Fibroblast of the conjunctiva (primary cell): ENCODE measurements around the gene ARSG.
"Not testable (repeated sequence)": the region's sequence is repeated elsewhere in the genome, so short reads cannot be mapped to it uniquely, and the experiment has no call there.

Experiments
- DNase-seq: peaks from one replicate; pipeline ENCODE4 v3.0.0-alpha.2; 2010; ENCODE audit warnings: low read depth

The ARSG gene

GRCh38 chr17:68397108-68397536 is 105.8 kb downstream of the ARSG start:
- DNase-seq, result no peak

- DNase-seq, result peak; percentile 74
Observed at GRCh38 chr17:68398691-68399637, 107.7 kb downstream of the ARSG start.

DNA sequence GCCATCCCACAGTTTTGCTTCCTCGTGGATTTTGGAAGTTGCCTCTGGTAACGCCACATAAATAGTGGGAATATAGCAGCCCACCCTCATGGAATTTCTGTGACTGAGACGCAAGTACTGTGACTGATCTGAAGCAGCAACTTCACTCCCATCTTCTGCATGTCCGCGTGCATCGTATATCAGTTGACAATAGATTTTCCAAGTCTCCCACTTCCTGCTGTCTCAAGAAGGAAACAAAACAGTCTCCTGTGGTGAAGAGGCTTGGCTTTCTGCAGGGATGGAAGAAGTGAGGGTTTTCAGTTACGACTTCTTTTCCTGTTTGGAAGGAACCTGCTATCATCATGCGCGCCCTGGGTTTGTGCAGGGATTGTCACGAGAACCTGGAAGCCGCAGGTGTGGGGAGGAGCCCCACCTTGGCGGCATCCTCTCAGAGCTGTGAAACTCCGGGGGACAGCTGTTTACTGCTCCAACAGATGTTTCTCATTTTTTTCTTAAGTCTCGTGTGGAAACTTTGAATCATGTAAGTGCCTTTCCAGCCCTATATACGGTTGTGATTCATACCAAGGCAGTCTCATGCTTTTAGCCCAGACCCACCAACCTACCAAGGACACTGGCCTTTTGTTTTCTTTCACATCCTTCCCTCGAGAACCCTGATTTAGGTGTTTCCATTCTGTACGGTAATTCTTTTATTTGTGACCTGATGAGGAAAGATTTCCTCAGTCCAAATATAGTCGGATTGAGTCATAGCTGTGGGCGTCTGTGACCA is 108.5 kb downstream of the ARSG start:
- DNase-seq, result peak; percentile 81

DNA sequence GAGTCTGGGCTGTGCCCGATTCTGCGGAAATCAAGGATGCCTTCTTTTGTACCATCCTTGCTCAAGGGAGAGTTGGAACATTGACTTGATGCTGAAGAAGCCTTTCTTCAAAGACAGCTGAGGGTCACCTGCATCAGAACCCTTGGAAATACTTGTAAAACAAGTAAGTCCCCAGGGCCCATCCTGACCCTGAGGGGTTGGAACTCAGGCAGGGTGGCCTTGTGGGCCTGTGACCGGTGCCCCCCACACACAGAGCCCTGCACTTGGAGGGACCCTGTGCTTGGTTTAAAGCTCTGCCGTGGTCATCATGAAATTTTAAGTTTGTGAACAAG is 109.1 kb downstream of the ARSG start:
- DNase-seq, result no peak

DNA sequence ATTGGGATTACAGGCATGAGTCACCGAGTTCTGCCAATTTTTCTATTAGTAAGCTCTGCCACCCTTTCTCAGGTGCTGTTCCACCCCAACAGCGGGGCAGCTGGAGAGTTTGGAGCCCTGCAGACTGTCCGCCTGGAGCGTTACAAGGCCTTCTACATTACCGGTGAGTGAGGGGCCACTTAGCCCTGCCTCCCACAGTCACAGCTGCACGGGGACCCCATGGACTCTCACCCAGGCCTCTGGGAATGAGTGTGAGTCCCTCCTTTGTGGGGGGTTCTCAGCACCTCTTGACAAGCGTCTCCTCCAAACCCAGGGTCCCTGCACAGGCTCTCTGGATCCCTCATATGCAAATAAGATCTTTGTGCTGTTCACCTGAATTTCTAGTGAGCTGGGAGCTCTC is 110.0 kb downstream of the ARSG start:
- DNase-seq, result no peak

GRCh38 chr17:68403122-68403521 is 111.8 kb downstream of the ARSG start:
- no peak for DNase-seq

GRCh38 chr17:68403837-68404236 is 112.5 kb downstream of the ARSG start:
- DNase-seq, result not testable (repeated sequence)

DNA sequence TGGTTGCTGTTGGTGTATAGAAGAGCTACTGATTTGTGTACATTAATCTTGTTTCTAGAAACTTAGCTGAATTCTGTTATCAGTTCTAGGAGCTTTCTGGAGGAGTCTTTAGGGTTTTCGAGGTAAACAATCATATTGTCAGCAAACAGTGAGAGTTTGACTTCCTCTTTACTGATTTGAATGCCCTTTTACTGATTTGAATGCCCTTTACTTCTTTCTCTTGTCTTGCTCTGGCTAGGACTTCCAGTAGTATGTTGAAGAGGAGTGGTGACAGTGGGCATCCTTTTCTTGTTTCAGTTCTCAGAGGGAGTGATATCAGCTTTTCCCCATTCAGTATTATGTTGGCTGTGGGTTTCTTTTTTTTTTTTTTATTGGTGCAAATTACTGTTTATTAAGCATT is 116.4 kb downstream of the ARSG start:
- DNase-seq, result not testable (repeated sequence)

DNA sequence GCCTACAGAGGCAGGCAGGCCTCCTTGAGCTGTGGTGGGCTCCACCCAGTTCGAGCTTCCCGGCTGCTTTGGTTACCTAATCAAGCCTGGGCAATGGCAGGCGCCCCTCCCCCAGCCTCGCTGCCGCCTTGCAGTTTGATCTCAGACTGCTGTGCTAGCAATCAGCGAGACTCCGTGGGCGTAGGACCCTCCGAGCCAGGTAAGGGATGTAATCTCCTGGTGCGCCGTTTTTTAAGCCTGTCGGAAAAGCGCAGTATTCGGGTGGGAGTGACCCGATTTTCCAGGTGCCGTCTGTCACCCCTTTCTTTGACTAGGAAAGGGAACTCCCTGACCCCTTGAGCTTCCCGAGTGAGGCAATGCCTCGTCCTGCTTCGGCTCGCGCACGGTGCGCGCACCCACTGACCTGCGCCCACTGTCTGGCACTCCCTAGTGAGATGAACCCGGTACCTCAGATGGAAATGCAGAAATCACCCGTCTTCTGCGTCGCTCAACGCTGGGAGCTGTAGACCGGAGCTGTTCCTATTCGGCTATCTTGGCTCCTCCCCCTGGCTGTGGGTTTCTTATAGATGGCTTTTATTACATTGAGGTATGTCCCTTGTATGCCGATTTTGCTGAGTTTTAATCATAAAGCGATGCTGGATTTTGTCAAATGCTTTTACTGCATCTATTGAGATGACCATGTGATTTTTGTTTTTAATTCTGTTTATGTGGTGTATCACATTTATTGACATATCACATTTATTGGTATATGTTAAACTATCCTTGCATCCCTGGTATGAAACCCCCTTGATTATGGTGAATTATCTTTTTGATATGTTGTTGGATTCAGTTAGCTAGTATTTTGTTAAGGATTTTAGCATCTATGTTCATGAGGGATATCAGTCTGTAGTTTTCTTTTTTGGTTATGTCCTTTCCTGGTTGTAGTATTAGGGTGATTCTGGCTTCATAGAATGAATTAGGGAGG is 122.6 kb downstream of the ARSG start:
- DNase-seq, result not testable (repeated sequence)

DNA sequence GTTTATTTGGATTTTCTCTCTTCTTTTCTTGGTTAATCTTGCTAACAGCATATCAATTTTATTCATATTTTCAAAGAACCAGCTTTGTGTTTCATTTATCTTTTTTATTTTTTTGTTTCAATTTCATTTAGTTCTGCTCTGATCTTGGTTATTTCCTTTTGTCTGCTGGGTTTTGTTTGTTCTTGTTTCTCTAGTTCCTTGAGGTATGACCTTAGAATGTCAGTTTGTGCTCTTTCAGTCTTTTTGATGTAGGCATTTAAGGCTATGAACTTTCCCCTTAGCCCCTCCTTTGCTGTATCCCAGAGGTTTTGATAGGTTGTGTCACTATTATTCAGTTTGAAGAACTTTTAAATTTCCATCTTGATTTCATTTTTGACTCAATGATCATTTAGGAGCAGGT is 123.6 kb downstream of the ARSG start:
- DNase-seq, result not testable (repeated sequence)

GRCh38 chr17:68417317-68417716 is 126.0 kb downstream of the ARSG start:
- no peak for DNase-seq

DNA sequence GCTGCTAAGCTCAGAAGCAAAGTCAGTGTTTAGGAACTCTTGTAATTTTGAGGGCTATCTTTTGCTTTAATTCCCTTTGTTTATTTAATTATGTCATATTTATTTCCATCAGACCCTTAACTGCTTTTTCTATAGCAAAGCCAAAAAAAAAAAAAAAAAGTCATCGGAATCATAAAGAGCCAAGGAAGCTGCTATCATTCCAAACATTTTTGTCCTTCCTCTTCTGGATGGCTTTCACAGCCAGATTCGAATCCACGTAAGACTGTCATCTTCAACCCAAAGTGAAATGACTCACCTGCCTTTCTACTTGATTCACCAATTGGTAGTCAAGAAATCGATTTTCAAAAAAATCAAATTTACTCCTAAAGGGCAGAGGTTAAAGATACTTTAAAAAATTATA is 127.6 kb downstream of the ARSG start:
- DNase-seq, result no peak

- DNase-seq, result no peak
Observed at GRCh38 chr17:68420065-68420464, 128.8 kb downstream of the ARSG start.

- DNase-seq, result no peak
Observed at GRCh38 chr17:68421486-68421885, 130.2 kb downstream of the ARSG start.

- DNase-seq, result no peak
Observed at GRCh38 chr17:68422821-68423220, 131.5 kb downstream of the ARSG start.

DNA sequence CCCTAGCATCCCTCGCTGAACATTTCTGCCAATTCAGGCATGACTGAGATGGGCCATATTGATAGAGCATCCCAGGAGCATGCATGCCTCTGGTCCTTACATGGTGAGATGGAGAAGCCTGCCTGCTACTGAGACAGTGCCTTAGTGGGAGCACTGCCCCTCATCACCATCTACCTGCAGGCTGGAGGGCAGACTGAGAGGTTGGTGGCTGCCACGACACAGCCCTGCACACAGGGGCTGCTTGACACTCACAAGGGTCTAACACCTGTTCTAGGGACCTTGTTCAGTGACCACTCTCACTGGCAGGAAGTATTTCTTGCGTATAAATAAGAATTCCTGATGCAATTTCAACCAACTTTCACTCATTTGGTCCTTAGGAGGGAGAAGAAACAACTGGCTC is 132.0 kb downstream of the ARSG start:
- no peak for DNase-seq

GRCh38 chr17:68424203-68424602 is 132.9 kb downstream of the ARSG start:
- no peak for DNase-seq

DNA sequence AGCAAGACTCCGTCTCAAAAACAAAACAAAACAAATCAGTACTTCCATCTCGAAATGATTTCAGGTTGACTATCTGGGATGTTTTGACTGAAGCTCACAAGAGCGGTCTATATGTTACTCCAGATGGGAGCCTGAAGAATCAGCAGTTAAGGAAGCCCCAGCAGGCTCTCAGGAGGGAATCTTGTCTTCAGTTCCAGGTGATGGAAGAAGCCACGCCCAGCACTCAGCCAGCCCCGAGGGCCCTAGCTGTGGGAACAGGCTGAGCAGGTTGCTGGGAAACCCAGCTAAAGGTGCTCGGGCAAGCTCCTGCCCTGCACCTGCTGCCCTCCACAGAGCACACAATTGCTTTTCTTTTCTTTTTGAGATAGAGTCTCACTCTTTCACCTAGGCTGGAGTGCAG is 133.6 kb downstream of the ARSG start:
- DNase-seq, result no peak

DNA sequence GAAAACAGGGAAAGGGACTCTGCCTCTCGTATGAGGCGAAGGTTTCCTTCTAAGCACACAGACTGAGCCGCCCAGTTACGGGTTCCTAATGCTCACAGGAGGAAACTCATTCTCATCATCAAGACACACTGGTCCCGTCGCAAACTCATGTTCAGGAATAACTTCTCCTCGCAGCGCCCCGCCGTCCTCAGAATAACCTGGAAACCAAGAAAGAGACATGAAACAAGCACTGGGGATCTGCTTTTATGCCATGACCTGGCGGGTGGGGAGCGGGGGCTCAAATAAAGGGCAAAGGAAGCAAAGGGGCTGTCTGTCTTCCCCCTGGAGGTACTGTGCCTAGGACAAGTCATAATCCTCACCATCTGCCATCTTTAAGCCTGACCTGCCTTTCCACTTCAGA is 134.7 kb downstream of the ARSG start:
- DNase-seq, result no peak

DNA sequence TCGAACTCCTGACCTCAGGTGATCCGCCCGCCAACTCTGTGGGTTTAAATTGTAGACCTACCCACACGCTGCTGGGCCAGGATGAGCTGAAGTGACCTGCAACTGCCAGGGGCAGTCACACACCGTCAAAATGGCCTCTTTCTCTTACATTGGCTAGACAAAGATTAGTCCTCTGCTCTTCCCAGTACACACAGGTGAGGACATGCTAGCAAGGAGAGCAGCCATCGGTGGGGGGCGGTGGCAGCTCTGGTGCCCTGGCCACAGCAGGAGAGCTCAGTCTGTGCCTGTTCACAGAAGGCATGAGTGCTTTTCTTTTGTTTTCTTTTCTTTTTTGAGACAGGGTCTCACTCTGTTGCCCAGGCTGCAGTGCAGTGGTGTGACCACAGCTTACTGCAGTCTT is 136.3 kb downstream of the ARSG start:
- DNase-seq, result no peak

- DNase-seq, result no peak
Observed at GRCh38 chr17:68428498-68429172, 137.3 kb downstream of the ARSG start.

- DNase-seq, result no peak
Observed at GRCh38 chr17:68429881-68430280, 138.6 kb downstream of the ARSG start.
